GM10248 (cell line): ENCODE data around the gene SCYGR2.

ENCODE experiments used
- CTCF ChIA-PET: fragments of 300-600 bp; sonication (Branson Sonifier 250); formaldehyde crosslinking; extraction: SDS; loops from one replicate; lab custom pipeline; 2021; ENCODE audit warnings: antibody characterized with exemption; lab: Yijun Ruan, JAX
- POLR2A ChIA-PET: fragments of 350-650 bp; sonication (Branson Sonifier 250); formaldehyde crosslinking; extraction: SDS; loops from one replicate; lab custom pipeline; 2020; ENCODE audit warnings: antibody characterized with exemption; lab: Yijun Ruan, JAX
- DNase-seq: peaks from one replicate; pipeline ENCODE4 v3.0.0; 2012; ENCODE audit errors: extremely low spot score
- TF ChIP-seq, protein P1 (sequence below): IDR thresholded peaks from 2 replicates; pipeline ENCODE4 v1.5.1; 2012; ENCODE audit warnings: mild to moderate bottlenecking, low read depth; ENCODE audit errors: extremely low read depth, missing control alignments, control extremely low read depth

Gene SCYGR2

DNA sequence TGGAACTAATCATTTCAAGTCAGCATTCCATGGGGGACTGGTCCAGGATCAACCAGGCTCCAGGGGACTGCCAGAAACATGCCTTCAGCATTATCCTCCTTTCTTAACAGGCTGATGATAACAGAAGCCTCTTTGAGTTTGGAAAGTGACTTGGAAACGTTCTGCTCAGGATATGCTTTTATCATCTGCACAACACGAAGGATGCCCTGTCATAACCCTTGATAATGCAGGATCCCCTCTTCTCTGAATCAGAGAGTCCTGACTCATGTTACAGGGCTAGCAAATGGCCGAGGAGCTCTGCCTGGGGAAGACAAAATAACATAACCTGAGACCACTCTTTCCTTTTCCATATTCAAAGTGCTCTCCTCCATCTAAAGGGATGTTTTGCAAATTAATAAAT, 9.2 kb downstream of the SCYGR2 start:
- TF ChIP-seq, protein P1, sequence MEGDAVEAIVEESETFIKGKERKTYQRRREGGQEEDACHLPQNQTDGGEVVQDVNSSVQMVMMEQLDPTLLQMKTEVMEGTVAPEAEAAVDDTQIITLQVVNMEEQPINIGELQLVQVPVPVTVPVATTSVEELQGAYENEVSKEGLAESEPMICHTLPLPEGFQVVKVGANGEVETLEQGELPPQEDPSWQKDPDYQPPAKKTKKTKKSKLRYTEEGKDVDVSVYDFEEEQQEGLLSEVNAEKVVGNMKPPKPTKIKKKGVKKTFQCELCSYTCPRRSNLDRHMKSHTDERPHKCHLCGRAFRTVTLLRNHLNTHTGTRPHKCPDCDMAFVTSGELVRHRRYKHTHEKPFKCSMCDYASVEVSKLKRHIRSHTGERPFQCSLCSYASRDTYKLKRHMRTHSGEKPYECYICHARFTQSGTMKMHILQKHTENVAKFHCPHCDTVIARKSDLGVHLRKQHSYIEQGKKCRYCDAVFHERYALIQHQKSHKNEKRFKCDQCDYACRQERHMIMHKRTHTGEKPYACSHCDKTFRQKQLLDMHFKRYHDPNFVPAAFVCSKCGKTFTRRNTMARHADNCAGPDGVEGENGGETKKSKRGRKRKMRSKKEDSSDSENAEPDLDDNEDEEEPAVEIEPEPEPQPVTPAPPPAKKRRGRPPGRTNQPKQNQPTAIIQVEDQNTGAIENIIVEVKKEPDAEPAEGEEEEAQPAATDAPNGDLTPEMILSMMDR, result no peak
- ChIA-PET POLR2A (no interaction called here), CTCF (interaction anchor here (1.2 to 1.9 kb wide), 3 partner anchors 8 to 50 kb away, joined by 3 to 6 read pairs (median 3); no protein-coding TSS in a partner anchor)
- no peak for DNase-seq

DNA sequence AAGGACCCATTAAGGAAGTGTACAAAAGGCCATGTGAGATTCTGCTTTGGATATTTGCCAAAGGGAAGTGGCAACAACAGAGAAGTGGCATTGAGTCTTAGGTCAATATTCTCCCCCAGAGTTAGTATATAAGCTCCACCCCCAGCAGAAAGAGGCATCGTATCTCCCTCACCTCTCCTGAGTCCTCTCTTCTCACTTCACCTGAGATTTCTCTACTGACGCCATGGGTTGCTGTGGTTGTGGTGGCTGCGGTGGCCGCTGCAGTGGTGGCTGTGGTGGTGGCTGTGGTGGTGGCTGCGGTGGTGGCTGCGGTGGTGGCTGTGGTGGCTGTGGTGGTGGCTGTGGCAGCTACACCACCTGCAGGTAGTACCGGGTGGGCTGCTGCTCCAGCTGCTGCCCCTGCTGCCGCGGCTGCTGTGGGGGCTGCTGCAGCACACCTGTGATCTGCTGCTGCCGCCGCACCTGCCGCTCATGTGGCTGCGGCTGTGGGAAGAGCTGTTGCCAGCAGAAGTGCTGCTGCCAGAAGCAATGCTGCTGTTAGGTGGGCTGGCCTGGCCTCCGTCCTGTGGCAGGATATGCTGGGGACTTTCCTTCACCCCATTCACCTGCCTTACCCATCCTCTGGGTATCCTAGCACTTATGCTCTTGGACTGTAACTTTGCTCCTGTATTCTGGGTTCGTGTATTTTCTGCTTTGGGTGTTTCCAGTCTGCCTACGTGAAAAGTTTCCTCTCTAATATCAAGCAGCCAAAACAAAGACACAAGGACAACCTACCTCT, 10.1 kb downstream of the SCYGR2 start:
- TF ChIP-seq, protein P1, result no peak
- ChIA-PET POLR2A (no interaction called here), CTCF (interaction anchor here (0.8 to 1.9 kb wide), 6 partner anchors 8 to 157 kb away, joined by 3 to 6 read pairs (median 3); no protein-coding TSS in a partner anchor)
- DNase-seq, result no peak

GRCh38 chr2:227610123-227610522, 11.4 kb downstream of the SCYGR2 start:
- CTCF ChIA-PET, result no interaction called here
- TF ChIP-seq, protein P1, result no peak
- POLR2A ChIA-PET, result no interaction called here
- no peak for DNase-seq

GRCh38 chr2:227612546-227613271, 14.0 kb downstream of the SCYGR2 start:
- POLR2A ChIA-PET, result no interaction called here
- TF ChIP-seq, protein P1, result no peak
- CTCF ChIA-PET, result no interaction called here

DNA sequence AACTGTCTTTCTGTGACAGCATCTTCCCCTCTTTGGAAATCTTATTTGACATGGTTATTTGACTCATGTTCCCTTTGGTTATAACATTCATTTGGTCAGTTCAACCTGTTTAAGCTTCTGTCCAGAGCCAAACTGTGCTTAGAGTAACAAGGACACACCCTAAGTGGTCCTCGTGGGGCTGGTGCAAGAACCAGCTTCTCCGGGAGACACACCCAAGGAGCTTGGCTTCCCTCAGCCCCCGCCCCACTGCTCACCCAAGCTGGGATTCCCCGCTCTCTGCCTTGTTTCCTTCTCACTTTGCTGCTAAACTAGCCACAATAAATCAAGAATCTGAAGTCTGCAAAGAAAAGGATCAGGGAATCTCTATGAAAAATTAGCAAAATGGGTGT, 14.6 kb downstream of the SCYGR2 start:
- ChIA-PET CTCF (interaction anchor here (1.0 kb wide), 1 partner anchor 45 kb away, joined by 3 read pairs; no protein-coding TSS in a partner anchor), POLR2A (no interaction called here)
- TF ChIP-seq, protein P1, result no peak
- DNase-seq, result no peak

More at GRCh38 chr2:227612546-227613271, 14.0 kb downstream of the SCYGR2 start:
- no peak for DNase-seq

DNA sequence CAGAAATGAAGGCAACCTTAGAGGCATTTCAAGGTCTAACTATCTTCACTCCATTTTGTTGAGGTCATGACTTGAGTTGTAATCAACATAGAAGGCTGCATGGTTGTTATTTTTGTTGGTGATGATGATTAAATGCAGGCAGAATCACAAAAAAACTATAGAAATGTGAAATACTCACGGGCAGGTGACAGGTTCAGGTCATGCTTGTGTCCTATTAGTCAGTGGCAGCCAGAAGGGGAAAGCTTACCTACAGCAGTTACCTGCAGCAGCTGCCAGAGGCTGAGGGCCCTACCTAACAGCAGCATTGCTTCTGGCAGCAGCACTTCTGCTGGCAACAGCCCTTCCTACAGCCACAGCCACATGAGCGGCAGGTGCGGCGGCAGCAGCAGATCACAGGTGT, 15.6 kb downstream of the SCYGR2 start:
- POLR2A ChIA-PET, result no interaction called here
- TF ChIP-seq, protein P1, result no peak
- CTCF ChIA-PET, result interaction anchor here (1.0 kb wide), 1 partner anchor 44 kb away, joined by 3 read pairs; no protein-coding TSS in a partner anchor
- no peak for DNase-seq
